Esophagus squamous epithelium (tissue), 4 donors: ENCODE measurements around the gene TBC1D26.

Experiments used
- POLR2A ChIP-seq, 4 donors: fragments of 450-650 bp; IDR thresholded peaks; one replicate each; pipeline ENCODE4 v1.6.1; 2017; ENCODE audit warnings: antibody characterized with exemption in 4 of 4, mild to moderate bottlenecking in 4 of 4, moderate library complexity in 3 of 4
- TF ChIP-seq, protein P1 (sequence below), 6 experiments: fragments of 450-650 bp in 4 of 6; fragments of 200-600 bp in 2 of 6; sonication (generic) in 2 of 6; IDR thresholded peaks; one replicate each; pipeline ENCODE4 v1.5.1; 2016 to 2019; ENCODE audit warnings: antibody characterized with exemption in 6 of 6, mild to moderate bottlenecking in 4 of 6, moderate library complexity in 4 of 6

DNA sequence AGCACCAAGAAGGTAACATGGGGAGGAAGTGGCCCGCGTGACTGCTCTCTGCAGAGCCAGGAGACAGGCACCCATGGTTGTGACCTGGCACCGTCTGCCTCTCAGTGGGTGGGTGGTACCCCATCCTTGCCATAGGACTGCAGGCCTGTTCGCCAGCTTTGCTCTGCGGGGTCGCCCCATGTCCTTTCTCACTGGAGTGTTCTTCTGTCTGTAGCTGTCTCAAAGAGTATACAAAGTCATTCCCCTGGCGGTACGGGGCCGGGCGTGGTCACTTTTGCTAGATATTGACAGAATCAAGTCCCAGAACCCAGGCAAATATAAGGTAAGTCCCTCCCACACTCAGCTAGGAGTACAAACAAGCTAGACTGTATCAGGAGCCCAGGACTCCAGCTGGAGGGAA is 6.0 kb downstream of the TBC1D26 start:
- TF ChIP-seq, protein P1, sequence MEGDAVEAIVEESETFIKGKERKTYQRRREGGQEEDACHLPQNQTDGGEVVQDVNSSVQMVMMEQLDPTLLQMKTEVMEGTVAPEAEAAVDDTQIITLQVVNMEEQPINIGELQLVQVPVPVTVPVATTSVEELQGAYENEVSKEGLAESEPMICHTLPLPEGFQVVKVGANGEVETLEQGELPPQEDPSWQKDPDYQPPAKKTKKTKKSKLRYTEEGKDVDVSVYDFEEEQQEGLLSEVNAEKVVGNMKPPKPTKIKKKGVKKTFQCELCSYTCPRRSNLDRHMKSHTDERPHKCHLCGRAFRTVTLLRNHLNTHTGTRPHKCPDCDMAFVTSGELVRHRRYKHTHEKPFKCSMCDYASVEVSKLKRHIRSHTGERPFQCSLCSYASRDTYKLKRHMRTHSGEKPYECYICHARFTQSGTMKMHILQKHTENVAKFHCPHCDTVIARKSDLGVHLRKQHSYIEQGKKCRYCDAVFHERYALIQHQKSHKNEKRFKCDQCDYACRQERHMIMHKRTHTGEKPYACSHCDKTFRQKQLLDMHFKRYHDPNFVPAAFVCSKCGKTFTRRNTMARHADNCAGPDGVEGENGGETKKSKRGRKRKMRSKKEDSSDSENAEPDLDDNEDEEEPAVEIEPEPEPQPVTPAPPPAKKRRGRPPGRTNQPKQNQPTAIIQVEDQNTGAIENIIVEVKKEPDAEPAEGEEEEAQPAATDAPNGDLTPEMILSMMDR (IDR thresholded peaks at IDR 0.05), result no peak
- no peak for TF ChIP-seq POLR2A (IDR thresholded peaks at IDR 0.05)
